Measurements from ENCODE around the gene RPTOR.
"Not testable (repeated sequence)": the region's sequence is repeated elsewhere in the genome, so short reads cannot be mapped to it uniquely, and the experiment has no call there.

RPTOR gene

DNA sequence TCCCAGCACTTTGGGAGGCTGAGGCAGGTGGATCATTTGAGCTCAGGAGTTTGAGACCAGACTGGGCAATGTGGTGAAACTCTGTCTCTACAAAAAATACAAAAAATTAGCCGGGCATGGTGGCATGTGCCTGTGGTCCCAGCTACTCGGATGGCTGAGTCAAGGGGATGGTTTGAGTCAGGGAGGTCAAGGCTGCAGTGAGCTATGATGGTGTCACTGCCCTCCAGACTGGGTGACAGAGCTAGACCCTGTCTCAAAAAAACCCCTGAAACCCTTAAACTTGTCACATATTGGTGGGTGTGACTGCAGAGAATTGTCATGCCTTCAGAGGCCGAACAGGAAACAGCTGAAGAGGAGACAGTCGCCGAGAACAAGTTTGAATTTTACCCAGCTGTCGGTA is 13.4 kb downstream of the RPTOR start:
- DNase-seq: no peak

DNA sequence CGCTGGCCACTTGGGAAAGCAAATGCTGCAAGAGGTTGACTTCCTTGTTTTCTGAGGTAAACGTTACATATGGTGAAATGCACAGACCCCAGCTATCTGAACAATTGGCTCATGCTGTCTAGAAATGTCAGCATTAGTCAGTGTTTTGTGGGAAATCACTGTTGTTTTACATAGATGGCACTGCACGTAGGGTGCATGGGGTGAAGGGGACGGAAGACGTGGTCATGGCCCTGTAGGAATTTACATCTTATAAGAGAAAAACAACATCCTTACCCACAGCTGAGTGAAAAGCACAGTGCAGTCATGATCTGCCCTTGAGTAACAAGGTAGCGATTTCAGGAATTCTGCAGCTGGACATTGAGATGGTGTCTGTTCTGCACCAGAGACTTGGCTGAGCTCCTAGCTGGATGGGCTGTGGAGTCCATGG is 15.2 kb downstream of the RPTOR start:
- DNase-seq: no peak

DNA sequence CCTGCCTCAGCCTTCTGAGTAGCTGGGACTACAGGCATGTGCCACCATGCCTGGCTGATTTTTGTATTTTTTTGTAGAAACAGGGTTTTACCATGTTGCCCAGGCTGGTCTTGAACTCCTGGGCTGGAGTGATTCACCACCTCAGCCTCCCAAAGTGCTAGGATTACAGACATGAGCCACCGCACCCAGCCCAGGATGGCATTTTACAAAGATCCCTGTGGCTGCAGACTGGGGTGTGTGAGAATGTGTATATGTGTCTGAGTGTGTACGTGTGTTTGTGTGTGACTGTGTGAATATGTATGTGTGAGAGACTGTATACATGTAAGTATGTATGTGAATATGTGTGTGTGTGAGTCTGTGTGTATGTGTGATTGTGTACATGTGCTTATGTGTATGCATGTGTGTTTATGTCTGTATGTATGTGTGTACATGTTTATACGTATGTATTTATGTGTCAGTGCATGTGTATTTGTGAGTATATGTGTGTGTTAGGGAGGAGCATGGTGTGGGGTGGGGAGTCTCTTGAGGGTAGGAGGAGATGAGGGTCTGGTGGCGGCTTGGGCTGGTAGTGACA is 17.0 kb downstream of the RPTOR start:
- no peak for DNase-seq

DNA sequence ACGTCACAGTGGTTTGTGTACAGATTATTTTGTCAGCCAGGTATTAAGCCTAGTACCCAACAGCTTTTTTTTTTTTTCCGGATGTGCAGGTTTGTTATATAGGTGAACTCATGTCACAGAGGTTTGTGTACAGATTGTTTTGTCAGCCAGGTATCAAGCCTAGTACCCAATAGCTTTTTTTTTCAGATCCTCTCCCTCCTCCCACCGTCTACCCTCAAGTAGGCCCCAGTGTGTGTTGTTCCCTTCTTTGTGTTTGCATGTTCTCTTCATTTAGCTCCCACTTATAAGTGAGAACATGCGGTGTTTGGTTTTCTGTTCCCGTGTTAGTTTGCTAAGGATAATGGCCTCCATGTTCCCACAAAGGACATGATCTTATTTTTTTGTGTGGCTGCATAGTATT is 19.9 kb downstream of the RPTOR start:
- no peak for DNase-seq

DNA sequence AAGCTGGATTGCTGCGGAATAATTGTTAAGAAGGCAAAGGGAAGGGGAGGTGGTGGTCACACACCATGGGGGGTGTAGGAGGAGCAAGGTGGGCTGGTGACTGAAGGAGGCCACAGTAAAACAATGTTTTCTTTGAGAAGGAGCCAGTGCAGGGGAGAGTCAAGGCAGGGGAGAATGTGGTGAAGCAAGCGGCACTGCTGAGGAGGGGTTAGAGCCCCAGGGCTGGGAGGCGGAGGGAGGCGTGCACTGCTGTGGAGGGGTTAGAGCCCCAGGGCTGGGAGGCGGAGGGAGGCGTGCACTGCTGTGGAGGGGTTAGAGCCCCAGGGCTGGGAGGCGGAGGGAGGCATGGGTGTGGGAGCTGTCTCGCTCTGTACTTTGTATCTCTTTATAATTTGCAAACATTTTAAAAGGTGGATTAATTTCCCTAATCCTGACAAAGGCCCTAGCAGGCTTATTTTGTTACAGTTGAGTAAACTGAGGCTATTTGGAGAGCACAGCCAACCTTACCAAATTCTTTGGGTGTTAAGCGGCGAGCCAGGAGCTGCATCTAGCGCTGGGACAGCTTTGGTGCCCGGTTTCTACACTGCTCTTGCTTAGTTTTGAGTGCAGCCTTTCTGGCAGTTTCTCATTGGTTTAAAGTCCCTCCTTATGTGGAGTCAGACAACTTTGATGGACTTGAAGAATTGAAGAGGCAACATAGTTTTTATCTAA is 20.9 kb downstream of the RPTOR start:
- no peak for DNase-seq

DNA sequence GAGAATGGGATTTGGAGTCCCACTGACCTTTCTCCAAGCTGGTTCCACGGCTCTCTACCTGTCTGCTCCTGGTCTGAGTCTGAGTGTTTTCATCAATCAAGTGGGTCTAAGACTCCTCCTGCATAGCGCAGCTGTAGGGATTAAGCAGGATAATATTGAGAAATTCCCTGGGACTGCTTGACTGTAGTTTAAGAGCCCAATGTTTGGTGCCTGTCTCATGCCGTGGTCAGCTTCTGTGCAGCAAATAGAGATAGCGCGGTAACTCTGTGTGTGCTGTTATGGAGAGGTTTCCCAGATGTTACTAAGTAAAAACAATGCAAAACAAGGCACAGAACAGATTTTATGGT is 21.4 kb downstream of the RPTOR start:
- no peak for DNase-seq

DNA sequence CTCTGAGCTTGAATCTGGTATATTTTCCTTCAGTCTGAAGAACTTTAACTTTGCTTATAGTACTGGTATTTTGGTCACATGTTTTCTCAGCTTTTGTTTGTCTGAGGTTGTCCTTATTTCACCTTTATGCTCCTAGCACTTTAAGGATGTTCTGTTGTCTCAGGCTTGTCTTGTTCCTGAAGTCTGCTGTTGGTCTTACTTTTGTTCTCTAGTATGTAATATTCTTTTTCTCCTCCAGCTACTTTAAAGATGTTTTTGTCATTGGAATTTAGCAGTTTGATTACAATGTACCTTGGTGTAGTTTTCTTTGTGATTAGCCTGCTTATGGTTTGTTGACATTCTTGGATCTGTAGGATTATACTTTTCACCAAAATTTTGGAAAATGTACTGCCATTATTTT is 23.6 kb downstream of the RPTOR start:
- DNase-seq: no peak

DNA sequence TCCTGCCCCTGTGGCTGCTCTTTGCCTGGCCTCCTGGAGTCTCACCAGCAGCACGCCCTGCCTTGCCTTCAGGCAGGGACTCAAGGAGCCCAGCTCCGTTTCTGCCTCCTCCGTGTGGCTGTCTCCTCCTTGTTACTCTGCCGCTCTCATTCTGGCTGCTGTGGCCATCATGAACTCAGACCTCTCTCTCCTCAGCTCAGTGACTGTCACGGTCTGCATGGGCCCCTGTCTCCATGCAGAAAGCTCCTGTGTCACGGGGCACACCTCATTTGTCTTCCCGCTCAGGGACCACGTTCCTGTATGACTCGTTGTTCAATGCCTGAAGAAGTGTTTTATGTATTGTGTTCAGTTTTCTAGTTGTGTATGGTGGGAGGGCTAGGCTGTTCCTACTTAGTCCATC is 25.3 kb downstream of the RPTOR start:
- DNase-seq: no peak

DNA sequence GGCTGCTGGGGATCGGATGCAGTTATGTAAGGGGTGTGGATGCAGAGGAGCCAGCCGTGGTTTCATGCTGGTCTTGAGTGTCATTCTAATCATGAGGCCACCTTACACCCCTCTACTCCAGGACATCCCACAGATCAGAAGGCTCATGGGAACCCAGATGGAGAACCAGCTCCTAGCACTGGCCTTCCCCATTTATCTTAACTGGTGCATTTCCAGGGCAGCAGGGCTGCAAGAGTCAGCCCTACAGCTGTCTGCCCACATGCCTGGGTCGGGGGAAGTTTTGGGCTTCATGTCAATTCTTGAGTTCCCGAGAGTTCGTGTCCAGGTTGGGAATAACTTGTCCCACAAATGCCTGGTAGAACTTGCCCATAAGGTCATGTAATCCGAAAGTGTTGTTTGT is 29.1 kb downstream of the RPTOR start:
- DNase-seq: no peak

DNA sequence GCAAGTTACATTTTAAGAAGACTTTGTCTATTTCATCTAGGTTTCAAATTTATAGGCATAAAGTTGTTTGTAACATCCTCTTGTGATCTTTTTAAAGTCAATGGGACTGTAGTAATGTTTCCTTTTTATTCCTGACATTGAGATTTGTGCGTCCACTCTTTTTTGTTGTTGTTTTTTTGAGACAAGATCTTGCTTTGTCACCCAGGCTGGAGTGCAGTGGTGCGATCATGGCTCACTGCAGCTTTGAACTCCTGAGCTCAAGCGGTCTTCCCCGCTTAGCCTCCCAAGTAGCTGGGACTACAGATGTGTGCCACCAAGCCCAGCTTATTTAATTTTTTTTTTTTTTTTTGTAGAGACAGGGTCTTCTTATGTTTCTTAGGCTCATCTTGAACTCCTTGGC is 29.9 kb downstream of the RPTOR start:
- no peak for DNase-seq

DNA sequence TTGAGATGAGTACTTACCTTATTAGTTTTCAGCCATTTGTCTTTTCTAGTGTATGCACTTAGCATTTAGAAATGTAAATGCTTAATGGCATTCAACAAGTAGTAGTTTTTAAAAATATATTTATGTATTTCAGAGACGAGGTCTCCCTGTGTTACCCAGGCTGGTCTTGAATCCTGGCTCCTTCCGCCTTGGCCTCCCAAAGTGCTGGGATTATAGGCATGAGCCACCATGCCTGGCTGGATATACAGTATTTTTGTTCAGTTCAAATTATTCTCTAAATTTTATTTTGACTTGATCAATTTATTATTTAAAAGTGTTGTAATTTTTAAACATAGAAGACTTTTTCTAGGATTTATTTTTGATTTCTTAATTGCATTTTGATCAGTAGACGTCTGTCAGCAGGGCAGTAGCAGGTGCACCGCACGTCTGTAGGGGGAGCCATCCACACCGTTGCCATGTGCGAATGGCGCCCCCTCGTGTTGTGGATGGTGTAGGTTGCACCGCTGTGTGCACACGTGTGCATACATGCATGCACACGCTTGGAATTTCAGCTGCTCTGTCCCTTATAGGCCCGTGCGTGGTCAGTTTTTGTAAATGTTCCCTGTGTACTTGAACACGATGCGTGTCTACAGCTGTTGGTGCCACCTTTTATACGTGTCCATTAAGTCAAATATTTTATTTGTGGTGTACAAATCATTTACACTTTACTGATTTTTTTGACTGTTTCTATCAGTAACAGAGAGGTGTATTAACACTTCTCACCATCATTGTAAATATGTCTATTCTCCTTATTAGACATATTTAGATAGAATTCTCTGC is 30.6 kb downstream of the RPTOR start:
- DNase-seq: peak; percentile 75

DNA sequence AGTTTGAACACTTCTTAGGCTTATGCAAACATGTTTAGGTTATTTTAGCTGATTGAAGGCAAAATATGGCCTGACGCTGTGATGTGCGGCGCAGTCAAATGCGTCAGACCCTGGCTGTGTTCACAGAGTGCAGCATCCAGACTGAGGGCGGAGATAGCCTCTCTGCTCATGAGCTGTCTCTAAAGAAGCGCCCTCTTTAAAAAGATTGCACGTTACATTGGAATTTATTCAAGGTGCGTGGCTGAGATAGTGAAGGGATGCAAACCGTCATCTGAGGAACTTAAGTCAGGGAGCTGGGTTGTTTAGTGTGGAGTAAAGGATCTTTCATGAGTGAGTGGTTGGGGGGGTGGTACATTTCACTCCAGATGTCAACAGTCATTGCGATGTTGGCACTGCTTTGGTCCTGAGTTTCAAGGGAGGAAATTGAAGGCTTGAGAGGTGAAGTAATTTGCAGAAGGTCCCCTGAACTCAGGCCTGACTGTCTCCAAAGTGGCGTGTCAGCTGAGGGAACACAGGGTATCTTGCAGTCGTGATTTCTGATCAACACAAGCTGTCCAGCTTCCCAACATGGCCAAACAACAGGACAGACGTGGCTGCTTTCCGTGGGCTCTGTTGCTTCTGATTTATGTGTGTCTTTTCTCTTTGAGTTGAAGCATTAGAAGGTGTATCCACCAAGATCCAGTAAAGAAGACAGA is 33.4 kb downstream of the RPTOR start:
- DNase-seq: no peak

DNA sequence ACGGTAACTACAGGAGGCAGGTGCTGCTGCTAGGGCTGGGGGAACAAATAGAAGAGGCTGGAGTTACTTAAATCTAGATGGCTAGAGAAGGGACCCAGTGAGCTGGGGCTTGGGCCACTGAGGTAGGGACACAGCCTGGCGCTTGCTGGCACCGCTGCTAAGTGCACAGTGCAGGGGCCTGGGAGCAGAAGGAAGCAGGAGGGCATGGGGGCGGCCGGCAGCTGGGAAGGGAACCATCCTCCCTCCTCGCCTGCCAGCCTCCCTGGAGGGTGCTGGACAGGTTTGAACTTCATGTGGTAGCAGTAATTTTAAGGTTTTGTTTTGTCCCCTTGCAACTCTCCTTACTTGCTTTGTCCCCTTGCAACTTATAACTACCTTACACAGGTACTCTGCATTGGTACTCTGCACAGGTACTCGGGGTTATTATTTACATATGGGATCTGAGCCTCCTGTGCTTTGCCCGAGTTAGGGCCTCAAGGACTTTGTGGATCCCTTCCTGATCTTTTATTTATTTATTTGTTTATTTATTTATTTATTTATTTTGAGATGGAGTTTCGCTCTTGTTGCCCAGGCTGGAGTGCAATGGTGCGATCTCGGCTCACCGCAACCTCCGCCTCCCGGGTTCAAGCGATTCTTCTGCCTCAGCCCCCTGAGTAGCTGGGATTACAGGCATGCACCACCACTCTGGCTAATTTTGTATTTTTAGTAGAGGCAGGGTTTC is 34.2 kb downstream of the RPTOR start:
- DNase-seq: not testable (repeated sequence)

DNA sequence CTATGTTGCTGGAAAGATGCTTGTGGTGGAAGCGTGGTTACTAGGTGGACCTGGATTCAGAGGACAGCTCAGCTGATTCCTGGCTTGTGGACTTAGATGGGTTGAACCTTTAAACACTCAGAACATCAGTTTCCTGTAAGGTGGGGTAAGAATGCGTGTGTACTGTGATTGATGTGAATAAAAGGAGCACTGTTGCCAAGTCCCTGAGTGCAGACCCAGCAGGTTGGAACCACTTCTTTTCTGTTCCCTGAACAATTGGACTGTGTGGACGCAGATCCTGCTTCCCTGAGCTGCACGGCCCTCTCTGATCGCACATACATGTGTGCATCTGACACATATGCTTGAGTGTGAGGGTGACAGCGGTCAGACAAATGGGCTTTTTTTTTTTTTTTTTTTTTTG is 37.5 kb downstream of the RPTOR start:
- no peak for DNase-seq

DNA sequence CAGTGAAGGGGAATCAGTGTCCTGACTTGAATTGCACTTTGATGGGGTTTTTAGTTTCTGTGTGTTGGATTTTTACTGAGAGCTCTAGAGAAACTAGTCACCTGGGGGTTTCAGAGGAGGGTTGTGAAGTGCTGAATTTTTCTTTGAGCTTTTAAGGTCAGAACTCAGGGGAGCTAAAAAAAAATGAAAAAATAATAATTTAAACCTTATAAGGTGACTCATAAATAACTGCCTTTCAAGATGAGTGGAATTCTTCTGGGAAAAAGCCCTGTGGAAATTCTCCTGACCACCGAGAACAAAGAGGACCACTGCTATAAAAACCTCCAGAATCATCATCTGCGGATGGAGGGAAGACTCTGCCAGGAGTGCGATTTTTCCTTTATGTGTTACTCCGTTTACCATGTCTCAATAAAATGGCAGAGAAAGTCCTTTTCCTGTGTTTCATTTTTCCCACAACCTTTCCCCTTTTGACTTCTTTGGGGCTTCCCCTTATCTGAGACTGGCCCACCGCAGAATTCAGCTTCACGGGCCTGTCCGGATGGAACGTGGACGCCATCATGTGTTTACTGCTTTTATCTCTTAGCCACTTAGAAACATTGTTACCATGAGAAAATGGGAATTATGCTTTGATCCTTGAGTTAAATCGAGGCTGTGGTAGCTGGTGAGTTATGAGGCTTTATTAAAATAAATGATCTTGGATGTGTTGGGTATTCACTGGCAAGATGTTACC is 39.7 kb downstream of the RPTOR start:
- no peak for DNase-seq

DNA sequence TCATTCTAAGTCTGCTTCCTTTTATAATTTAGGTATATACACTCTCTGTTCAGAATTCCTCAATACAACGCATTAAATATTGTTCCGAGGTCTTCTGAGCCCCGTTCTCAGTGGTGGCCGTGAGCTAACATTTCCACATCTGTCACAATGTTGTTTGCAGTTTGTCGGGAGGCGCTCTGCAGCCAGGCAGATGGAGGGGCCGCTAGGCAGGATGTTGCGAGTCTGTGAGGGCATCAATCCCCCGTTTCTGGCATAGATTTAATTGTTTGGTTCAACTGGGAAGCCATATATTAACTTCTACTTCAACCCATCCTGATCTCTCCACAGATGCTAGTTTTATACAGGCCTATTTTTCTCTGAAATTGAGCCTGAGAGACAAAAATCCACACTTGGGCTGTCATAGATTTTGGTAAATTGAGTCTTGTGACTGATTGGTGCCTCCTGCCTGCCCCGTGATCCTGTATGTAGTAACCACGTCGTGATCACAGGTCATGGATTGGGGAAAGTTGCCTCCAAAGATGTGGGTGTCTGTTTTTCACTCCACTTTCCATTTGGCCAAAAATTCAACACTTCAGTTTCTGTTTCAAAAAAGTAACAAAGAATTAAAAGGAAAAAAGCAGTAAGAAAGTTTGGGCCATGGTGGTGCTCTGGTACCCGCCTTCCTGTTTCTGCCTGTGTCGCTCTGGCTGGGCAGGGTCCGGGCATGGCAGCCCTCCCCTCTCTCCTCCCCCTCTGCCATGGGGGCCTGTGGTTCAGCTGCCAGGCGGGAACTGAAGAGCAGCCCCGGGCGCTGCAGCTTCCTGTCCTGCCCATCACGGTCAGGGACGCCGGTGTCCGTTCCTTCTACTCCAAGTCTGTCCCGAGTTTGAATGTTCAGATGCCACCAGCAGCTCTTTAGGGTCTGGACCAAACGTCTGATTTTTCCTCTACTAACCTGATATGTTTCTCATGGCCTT is 41.5 kb downstream of the RPTOR start:
- DNase-seq: no peak

DNA sequence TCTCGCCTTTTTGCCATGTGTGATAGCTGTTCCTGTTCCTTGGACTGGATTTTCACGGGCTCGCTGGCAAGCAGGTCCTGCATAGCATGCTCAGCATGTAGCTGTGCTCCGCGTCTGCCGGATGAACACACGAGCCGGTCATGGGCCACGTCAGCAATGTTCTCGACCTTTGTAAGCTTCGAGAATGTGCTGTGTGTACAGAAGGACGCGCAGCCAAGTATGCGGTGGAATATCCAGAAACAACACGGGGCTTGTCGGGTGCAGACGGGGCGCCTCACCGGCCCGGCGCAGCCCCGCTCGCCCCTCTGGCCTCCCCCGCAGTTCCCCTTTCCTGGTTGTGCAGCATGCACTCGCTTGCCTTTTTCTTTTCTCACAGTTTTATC is 42.2 kb downstream of the RPTOR start:
- no peak for DNase-seq

DNA sequence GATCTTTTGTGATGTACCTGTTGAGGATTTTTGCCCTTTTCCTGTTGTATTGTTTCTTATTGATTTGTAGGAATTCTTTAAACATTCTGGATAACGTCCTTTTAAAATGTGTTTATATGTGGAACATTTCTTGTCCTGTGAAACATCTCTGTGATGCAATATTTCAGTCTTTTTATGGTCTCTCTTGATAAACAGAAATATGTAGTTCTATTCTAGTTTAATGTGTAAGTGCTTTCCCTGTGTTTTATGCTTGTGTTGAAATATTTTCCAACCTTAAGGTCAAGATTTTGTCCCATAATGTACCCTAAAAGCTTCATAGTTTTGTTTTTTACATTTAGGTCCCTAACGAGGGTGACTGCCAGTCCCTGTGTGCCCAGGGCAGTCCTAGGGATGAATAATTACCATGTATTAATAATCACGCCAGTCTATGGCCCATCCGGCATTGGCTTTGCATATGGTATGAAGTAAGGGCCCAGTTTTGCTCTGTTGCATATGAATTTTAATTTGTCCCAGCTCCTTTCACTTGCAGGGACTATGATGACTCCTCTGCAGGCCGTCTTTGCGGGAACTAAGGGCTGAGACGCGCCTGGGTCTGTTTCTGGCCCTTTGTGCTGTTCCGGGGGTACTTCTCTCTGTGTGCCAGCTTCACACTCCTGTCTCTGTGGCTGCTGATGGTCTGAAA is 44.2 kb downstream of the RPTOR start:
- no peak for DNase-seq

DNA sequence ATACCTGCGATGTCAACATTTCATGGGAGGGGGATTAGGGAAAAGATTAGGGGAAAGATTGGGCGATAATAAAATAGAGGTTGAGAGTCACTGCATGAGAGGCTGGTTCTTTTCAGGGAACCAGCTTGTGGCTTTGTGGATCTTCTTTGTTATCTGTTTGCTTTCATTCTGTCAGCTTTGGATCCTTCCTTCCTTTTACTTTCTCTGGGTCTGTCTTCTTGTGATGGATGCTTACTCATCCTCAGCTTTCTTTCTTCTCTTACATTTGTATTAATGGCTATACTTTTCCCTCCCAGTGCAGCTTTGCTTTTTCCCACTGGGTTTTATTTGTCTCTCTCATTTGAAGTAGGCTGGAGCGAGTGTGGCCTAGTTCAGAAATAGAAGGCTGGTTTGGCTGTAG is 47.1 kb downstream of the RPTOR start:
- no peak for DNase-seq

DNA sequence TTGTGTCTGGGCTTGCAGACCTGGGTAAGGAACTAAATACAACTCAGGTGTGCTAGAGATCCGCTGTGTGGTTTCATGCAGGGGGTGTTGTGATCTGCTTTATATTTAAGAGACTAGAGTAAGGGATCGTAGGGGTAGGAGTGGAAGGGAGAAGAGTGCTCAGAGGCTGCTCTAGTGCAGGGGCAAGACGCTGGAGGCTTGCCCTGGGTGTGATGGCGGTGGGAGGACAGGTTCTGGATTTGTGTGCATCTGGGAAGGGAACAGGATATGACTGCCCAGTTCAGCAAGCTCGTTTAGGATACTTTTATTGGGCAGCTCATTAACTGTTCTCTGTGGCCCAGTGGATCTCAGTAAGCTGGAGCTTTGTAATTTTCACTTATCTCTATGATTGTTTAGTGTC is 47.6 kb downstream of the RPTOR start:
- no peak for DNase-seq

DNA sequence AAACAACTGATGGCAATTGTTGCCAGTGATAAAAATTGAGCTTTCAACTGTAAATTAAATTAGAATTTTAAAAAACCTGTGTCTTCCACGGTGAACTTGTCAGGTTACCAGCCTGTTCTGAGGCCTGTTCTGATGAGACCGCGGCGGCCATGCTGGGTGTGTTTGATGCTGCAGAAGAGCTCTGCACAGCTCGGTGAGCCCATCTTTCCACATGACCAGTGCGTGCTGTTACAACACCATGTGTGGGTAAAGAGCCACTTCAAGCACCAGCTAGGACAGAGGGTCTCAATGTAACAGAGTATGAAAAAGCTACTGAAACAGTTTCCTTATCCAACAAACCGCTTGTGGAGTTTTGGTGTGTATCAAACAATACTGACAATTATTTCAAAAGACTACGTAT is 48.5 kb downstream of the RPTOR start:
- DNase-seq: no peak
